ENCODE measurements around the gene PROSER3.
"Not testable (repeated sequence)": the region's sequence is repeated elsewhere in the genome, so short reads cannot be mapped to it uniquely, and the experiment has no call there.

The PROSER3 gene

DNA sequence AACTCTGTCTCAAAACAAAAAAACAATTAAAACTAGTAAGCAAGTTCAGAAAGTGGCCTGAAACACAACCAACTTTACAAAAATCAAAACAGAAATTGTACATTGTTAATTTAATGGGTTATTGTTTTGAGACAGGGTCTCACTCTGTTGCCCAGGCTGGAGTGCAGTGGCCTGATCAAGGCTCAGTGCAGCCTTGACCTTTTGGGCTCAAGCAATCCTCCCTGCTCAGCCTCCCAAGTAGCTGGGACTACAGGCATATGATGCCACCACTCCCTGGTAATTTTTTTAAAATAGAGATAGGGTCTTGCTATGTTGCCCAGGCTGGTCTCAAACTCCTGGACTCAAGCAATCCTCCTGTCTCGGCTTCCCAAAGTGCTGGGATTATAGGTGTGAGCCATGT, 37.6 kb downstream of the PROSER3 start:
- not testable (repeated sequence) for DNase-seq

DNA sequence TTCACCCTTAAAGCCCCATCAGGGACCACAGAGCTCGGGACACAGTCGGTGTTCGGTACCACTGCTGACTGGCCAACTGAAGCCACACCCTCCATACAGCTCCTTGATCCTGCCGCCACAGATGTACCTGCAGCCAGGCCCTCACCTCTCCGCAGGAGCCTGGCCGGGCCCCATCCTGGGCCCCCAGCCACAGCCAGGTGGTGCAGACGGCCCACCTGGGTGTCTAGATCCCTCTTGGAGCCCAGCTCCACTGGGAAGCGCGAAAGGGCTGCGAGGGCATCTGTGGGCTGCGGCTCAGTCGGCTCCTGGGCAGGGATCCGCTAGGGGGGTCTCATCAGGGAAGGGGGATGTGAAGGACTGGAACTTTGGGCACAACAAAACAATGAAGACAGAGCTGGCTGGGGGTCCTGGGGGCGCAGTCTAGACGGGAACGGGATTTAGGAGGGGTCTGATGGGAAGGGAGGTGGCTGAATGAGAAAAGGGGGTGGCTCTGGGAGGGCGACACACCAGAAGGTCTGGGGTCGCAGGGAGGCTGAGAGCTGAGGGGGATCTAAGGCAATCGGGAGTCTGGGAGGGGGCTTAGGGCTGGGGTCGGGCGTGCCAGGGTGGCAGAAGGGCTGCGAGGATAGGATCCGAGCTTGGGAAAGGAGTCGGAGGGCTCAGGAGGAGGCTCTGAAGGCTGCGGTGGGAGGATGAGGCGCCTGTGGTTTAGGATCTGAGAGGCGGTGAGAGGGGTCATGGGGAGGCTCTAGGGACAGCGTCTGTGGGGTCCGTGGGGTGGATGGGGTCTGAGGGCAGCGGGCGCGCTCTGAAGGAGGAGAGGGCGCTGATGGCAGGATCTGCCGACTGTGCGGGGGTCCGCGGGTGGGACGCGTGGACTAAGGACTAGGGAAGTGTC, 38.9 kb downstream of the PROSER3 start:
- DNase-seq, result no peak

DNA sequence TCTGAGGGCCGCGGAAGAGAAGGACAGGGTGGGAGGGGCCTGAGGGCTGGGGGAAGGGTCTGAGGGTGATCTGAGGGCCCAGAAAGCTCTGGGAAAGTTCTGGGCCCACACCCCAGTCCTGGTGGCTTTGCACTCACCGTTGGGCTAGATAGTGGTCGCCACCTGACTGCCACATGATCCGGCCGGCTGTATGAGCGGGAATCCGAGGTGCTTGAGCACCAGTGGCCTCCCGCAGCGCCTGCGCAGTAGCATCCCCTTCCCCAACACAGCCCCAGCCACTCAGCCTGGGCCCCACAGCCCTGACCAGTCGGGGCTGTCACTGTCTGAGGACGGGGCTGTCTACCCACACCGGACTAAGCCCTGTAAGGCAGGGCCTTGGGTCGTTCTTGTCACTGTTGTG, 39.7 kb downstream of the PROSER3 start:
- DNase-seq, result no peak

DNA sequence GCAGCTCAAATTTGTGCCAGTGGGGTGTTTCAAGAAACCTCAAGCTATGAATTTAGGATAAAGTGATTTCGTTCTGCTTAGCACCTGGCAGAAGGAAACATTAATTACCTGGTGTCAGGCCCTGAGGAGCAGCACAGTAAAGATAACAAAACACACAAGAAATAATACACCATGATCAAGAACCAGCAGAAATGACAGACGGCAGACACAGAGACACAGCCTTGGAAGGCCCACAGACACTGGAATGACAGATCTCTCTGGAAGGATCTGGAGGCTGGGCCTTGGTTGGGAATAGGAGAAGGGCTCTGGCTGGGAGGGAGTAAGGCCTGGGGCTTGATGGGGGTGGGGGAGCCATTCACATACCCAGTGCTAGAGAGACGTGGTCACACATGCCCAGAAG, 43.9 kb downstream of the PROSER3 start:
- DNase-seq, result no peak

DNA sequence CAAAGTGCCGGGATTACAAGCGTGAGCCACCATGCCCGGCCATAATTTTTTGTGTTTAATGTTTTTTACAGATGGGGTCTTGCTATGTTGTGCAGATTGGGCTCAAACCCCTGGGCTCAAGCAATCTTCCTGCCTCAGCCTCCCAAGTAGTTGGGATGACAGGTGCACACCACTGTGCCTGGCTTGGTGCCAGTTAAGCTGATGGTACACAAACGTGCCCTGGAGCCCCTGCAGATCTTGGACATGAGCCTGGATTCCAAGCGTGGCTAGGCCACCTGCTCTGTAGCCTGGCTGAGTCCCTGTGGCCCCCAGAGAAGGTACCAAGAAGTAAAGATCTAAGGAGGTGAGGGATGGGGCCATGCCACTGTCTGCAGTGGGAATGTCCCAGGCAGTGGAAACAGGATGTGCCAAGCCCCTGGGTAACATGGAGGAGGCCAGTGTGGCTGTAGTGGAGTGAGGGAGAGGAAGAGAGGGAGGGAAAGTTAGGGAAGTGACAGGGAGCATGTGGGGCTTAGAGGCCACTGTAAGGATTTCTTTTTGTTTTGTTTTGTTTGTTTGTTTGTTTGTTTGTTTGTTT, 47.6 kb downstream of the PROSER3 start:
- no peak for DNase-seq

DNA sequence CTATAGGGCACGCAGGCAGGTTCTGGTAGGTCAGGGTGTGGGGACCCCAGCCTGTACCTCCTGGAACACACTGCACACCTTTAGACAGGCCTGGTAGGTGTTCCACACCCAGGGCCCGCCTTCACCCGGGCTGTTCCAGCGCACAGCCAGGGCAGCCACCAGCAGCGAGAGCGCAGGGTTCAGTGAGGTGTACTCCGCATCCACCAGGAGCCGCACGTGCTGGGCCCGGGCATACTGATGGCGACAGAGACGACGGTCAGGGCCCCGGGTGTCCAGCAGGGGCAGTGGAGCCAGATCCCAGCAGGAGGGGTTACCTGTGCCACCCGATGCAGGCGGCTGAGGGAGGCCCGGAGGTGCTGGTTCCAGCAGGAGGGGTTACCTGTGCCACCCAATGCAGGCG, 48.6 kb downstream of the PROSER3 start:
- no peak for DNase-seq

DNA sequence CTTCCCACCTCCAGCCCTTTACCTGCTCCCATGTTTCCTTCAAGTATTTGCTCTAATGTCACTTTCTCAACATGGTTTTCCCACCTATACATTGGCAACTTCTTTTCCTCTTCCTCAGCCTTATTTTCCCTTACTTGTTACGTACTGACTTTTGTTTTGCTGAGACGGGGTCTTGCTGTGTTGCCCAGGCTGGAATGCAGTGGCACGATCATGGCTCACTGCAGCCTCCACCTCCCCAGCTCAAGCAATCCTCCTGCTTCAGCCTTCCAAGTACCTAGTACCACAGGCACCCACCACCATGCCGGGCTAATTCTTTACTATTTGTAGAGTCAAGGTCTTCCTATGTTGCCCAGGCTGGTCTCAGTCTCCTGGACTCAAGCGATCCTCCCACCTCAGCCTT, 49.7 kb downstream of the PROSER3 start:
- DNase-seq, result no peak

DNA sequence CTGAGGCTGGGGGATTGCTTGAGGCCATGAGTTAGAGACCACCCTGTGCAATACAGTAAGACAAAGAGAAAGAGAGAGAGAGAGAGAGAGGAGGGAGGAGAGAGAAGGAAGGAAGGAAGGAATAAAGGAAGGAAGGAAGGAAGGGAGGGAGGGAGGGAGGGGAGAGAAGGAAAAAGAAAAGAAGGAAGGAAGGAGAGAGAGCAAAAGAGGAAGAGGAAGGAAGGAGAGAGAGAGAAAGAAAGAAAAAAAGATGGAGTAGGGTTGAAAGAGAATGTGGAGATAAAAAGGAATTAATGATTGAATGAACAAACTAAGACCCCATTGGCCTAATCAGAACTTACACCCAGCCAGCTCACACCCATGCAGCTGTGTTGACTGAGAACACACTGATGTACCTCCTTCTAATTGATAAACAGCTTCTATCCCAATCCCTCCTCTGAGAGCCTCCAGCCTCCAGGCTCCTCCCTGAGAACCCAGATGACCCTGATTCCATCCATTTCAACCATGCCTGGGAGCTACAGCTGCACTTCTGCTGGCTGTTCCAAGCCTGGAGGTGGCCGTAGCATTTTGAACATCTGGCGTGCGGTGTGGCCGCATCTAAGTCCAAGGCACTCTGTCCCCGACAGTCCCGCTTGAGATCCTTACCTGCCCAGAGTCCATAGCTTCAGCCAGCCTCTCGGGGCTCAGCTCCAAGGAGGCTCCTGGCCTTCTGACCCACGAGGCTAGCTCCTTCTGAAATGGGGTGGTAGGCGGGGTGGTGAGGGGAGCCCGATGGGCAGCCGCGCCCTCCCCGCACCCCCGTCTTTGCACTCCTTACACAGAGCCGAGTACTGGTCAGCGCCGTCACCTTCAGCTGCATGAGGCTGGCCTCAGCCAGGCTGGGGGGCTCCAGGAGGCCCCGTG, 53.6 kb downstream of the PROSER3 start:
- no peak for DNase-seq

DNA sequence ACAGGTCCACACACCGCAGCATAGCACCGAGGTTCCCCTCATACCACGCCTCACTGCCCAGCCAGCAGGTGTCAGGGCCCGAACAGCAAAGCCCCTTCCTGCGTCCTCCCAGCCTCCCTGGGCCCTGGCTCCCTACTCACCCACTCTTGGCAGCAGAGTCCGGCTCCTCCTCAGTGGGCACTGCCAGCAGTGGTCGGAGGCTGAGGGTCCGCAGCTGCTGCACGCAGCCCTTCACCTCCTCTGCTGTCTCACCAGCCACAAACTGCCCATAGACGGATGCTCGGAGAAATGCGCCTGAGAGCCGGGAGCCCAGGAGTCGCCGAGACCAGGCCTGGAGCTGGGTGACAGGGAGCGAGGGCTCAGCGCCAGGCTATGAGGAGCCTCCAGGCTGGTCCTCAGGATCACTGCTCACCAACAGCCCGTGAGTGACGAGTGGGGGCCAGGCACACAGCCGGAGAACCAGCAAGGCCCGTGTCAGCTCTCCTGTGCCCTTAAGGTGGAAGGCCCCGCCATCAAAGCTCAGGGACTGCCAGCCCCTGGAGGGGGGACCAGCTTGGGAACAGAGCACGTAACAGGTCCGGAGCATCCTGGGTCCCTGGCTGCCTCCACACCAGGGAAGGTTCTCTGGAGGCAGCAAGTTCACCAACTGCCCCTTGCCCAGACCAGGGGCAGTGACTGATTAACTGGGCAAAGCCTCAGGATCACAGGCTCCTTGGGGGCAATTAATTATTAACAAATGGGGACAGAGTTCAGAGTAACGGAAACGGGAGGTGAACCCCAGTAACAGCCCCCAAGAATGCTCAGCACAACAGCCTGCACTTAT, 54.5 kb downstream of the PROSER3 start, which contains the start of gene PRODH2:
TSS of gene PRODH2 (minus strand) at position 626 of the 823 bp plus-strand sequence. CDS start at position 586, 40 bp downstream.
- DNase-seq, result no peak

DNA sequence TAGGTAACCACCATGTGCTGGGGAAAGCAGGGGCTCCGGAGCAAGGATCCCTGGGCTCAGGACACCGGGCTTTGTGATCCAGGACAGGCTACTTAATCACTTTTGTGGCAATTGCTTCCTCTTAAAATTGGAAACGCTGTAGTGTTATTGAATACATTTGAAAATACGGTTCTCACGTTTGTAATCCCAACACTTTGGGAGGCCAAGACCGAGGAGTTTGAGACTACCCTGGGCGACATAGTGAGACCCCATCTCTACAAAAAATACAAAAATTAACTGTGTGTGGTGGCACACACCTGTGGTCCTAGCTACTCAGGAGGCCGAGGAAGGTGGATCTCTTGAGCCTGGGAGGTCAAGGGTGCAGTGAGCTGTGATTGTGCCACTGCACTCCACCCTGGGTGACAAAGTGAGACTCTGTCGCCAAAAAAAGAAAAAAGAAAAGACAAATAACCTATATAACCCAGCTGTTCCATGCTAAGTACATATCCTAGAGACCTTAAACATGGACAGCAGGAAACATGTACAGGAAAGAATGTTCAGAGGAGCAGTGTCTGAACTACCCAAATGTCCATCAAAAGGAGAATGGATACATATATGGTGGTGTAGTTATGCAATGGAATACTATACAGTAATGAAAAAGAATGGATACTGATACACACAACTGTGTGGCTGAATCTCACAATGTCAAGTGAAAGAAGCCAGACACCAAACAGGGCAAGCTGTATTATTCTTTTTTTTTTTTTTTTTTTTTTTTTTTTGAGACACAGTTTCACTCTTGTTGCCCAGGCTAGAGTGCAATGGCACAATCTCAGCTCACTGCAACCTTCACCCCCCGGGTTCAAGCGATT, 55.3 kb downstream of the PROSER3 start:
- no peak for DNase-seq

DNA sequence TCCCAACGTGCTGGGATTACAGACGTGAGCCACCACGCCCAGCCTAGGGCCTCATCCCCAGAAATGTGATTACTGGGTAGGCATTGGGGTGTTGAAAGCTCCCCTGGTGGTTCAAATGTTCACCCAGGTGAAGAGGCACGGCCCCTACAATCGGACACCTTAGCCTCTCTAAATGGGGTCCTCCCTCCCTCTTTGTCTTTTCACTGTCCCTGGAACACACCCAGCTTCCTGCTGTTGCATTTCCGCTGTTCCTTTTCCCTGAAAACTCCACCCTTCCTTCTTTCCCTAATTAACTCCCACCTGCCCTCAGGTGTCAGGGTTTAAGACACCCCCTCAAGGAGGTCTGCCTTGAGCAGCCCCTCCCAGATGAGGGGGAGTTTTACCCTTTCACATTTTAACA, 58.3 kb downstream of the PROSER3 start:
- no peak for DNase-seq

DNA sequence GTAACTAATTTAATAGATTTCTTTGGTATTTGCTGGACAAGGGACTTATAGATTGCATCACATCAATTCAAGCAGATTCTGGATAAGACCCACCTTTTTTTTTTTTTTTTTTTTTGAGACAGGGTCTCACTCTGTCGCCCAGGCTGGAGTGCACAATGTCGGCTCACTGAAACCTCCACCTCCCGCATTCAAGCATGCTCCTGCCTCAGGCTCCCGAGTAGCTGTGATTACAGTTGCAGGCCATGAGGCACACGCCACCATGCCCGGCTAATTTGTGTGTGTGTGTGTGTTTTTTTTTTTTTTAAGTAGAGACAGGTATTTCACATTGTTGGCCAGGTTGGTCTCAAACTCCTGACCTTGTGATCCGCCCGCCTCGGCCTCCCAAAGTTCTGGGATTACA, 58.9 kb downstream of the PROSER3 start:
- DNase-seq, result no peak

DNA sequence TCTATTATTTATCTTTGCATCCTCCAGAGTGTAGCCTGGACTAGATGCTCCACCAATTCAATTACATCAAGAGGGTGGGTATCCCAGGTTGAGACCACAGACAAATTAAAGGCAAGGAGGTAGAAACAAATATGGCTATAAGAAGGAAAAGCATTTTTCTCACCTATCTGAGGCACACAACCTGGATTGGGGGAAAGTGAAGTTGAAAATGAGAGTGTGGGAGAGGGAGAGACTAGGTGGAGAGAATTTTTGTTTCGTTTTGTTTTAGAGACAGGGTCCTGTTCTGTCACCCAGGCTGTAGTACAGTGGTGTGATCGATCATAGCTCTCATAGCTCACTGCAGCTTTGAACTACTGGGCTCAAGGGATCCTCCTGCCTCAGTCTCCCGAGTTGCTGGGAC, 60.5 kb downstream of the PROSER3 start:
- DNase-seq, result no peak
